ENCODE results near the gene HNRNPR.

DNA sequence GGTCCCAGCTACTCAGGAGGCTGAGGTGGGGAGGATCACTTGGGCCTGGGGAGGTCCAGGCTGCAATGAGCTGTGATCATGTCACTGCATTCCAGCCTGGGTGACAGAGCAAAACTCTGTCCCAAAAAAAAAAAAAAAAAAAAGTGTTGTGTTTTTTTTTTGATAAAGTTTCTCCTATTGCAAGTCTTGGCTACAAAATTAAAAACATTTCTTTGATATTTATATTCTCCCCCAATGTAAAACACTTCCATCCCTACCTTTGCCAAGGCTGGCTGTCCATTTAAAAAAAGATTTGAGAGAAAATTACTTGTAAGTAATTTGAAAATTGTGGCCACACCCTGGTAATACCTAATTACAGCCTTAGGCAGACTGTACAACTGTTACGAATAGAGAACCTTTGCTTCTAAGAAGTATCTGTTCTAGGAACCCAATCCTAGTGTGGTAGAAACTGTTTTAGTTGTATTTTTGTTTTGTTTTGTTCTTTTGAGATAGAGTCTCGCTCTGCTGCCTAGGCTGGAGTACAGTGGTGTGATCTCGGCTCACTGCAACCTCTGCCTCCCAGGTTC, 14.3 kb upstream of the HNRNPR start:
- no peak for TF ChIP-seq POLR2A (IDR thresholded peaks at IDR 0.05)
- no peak for TF ChIP-seq EP300 (IDR thresholded peaks at IDR 0.05)
